CD14-positive monocyte (primary cell): ENCODE measurements around the gene RGPD3. TPM values are rescaled to one million over a fixed set of nuclear protein-coding genes. Genes with fewer than 3 reads are reported as not detected.
"Not testable (repeated sequence)": the region's sequence is repeated elsewhere in the genome, so short reads cannot be mapped to it uniquely, and the experiment has no call there.

Source experiments
- DNase-seq, 3 donors: peaks; one replicate each; pipeline ENCODE4 v3.0.0-alpha.2; 2011 to 2022
- H2AFZ ChIP-seq: 2 replicates; pipeline ENCODE4 v1.6.0; 2012; ENCODE audit warnings: mild to moderate bottlenecking, low read depth, low read length, inconsistent platforms; ENCODE audit not compliant: insufficient read depth, poor library complexity, severe bottlenecking
- H3K27ac ChIP-seq, 2 donors: 1 replicate in 1 of 2; 2 replicates in 1 of 2; pipeline ENCODE4 v1.5.1; 2012 to 2013; ENCODE audit warnings: low read length in 2 of 2, control low read depth in 1 of 2, inconsistent platforms in 1 of 2, low read depth in 1 of 2, mild to moderate bottlenecking in 1 of 2
- H3K27me3 ChIP-seq, 2 donors: one replicate each; pipeline versions ENCODE4 v1.6.0 to v1.6.1; 2011 to 2013; ENCODE audit warnings: low read length in 2 of 2; ENCODE audit not compliant: control insufficient read depth in 2 of 2, insufficient read depth in 2 of 2
- H3K36me3 ChIP-seq, 2 donors: replicated peaks in 1 of 2; 1 replicate in 1 of 2; 2 replicates in 1 of 2; pipeline versions ENCODE4 v1.5.1 to v1.6.1; 2012 to 2013; ENCODE audit warnings: low read length in 2 of 2, control low read depth in 1 of 2, inconsistent platforms in 1 of 2, mild to moderate bottlenecking in 1 of 2; ENCODE audit not compliant: insufficient read depth in 2 of 2, control insufficient read depth in 1 of 2
- H3K4me1 ChIP-seq, 2 donors: 1 replicate in 1 of 2; 2 replicates in 1 of 2; pipeline versions ENCODE4 v1.5.1 to v1.6.1; 2012 to 2013; ENCODE audit warnings: low read length in 2 of 2, control low read depth in 1 of 2, inconsistent platforms in 1 of 2, mild to moderate bottlenecking in 1 of 2, moderate library complexity in 1 of 2; ENCODE audit not compliant: insufficient read depth in 2 of 2, control insufficient read depth in 1 of 2
- H3K4me2 ChIP-seq: replicated peaks from 2 replicates; pipeline ENCODE3; 2012; ENCODE audit warnings: low read length, moderate library complexity, mild to moderate bottlenecking; ENCODE audit not compliant: poor library complexity, severe bottlenecking; ENCODE audit errors: extremely low read depth
- H3K4me3 ChIP-seq, 3 experiments: fragments of 200-600 bp in 1 of 3; sonication (generic) in 1 of 3; replicated peaks in 1 of 3; 1 replicate in 2 of 3; 2 replicates in 1 of 3; pipeline ENCODE4 v1.5.1; 2011 to 2013; ENCODE audit warnings: low read length in 3 of 3, mild to moderate bottlenecking in 3 of 3, control low read depth in 2 of 3, low read depth in 2 of 3, inconsistent platforms in 1 of 3, moderate library complexity in 1 of 3
- H3K79me2 ChIP-seq: 2 replicates; pipeline ENCODE4 v1.6.0; 2012; ENCODE audit warnings: mild to moderate bottlenecking, control low read depth, inconsistent platforms, low read length, moderate library complexity; ENCODE audit not compliant: insufficient read depth
- H3K9ac ChIP-seq: 2 replicates; pipeline ENCODE4 v1.6.0; 2017; ENCODE audit warnings: low read length, mild to moderate bottlenecking; ENCODE audit not compliant: insufficient read depth, poor library complexity, severe bottlenecking
- H3K9me3 ChIP-seq, 2 donors: replicated peaks in 1 of 2; 1 replicate in 1 of 2; 2 replicates in 1 of 2; pipeline versions ENCODE4 v1.5.1 to v1.6.1; 2012 to 2013; ENCODE audit warnings: low read length in 2 of 2, control low read depth in 1 of 2; ENCODE audit not compliant: control insufficient read depth in 1 of 2, insufficient read depth in 1 of 2
- H4K20me1 ChIP-seq: 2 replicates; pipeline ENCODE4 v1.6.0; 2012; ENCODE audit warnings: mild to moderate bottlenecking, low read length, control low read depth, moderate library complexity; ENCODE audit not compliant: insufficient read depth
- H3K27ac Mint-ChIP-seq, 7 donors: one replicate each; pipeline ENCODE4 v1.8.0; 2020; ENCODE audit warnings: mild to moderate bottlenecking in 7 of 7, mixed read lengths in 7 of 7, moderate library complexity in 6 of 7, inconsistent platforms in 2 of 7
- H3K27me3 Mint-ChIP-seq, 3 donors: one replicate each; pipeline ENCODE4 v1.8.0; 2021 to 2022; ENCODE audit warnings: low read depth in 3 of 3, mild to moderate bottlenecking in 3 of 3, mixed read lengths in 3 of 3, moderate library complexity in 3 of 3, inconsistent platforms in 1 of 3
- H3K36me3 Mint-ChIP-seq, 2 donors: one replicate each; pipeline ENCODE4 v1.8.0; 2020; ENCODE audit warnings: mixed read lengths in 2 of 2, inconsistent platforms in 1 of 2, mild to moderate bottlenecking in 1 of 2
- H3K4me1 Mint-ChIP-seq: one replicate; pipeline ENCODE4 v1.8.0; 2020; ENCODE audit warnings: mild to moderate bottlenecking, mixed read lengths
- H3K4me3 Mint-ChIP-seq, 2 donors: one replicate each; pipeline ENCODE4 v1.8.0; 2020; ENCODE audit warnings: mild to moderate bottlenecking in 2 of 2, mixed read lengths in 2 of 2, moderate library complexity in 1 of 2
- H3K9me3 Mint-ChIP-seq, 7 donors: one replicate each; pipeline ENCODE4 v1.8.0; 2020 to 2022; ENCODE audit warnings: mixed read lengths in 7 of 7, mild to moderate bottlenecking in 6 of 7, moderate library complexity in 6 of 7, inconsistent platforms in 2 of 7
- WGBS: methylation state at CpG from one replicate; pipeline ENCODE4 v1.1.5; 2013; ENCODE audit warnings: missing lambda C conversion rate; ENCODE audit not compliant: insufficient coverage; 5-methylcytosine and 5-hydroxymethylcytosine counted together
- intact Hi-C, 2 donors: fragments of 100-400 bp; cut with micrococcal nuclease; formaldehyde crosslinking; loops; one replicate each; pipeline versions ENCODE4 v1.15.0 to v1.15.1; 2023
- polyA plus RNA-seq, 3 donors: library from polyadenylated mRNA; depleted of rRNA in 1 of 3; unstranded in 2 of 3; stranded (reverse) in 1 of 3; fragments of 300-500 nt in 2 of 3; fragments of >200 nt in 1 of 3; fragmentation: Illumina TruSeq in 2 of 3; gene quantifications; 1 replicate in 2 of 3; 2 replicates in 1 of 3; pipeline ENCODE4 v1.2.3, GENCODE V29; 2012 to 2021

The RGPD3 gene
- polyA plus RNA-seq, 3 donors = 0.25 TPM; not detected in 2

DNA sequence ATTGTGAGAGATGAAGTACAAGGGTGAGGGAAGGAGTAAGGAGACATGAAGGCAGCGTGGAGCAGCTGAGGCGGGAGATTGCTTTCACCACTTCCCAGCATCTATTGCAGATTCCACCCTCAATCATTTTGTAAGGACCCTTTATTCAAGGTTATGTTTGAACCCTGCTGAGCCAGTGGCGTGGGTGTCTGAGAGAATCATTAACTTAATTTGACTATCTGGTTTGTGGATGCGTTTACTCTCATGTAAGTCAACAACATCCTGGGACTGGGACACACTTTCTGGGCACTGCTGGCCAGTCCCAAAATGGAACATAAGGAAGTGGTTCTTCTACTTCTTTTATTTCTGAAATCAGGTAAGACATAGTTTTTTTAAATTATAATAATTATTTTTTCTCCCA is 86.3 kb downstream of the RGPD3 start:
- H3K4me1 Mint-ChIP-seq, intact Hi-C loops, H2AFZ ChIP-seq, H3K79me2 ChIP-seq, H3K27me3 ChIP-seq, DNase-seq, H3K27ac ChIP-seq, H3K27me3 Mint-ChIP-seq, H3K9me3 ChIP-seq, H3K36me3 Mint-ChIP-seq, H4K20me1 ChIP-seq, H3K4me1 ChIP-seq, H3K9me3 Mint-ChIP-seq, H3K27ac Mint-ChIP-seq, H3K4me3 ChIP-seq, H3K4me2 ChIP-seq, H3K4me3 Mint-ChIP-seq, H3K36me3 ChIP-seq, H3K9ac ChIP-seq: not testable (repeated sequence)
- WGBS = no CpG with 5 or more reads among the region's 4 CpGs

- H3K4me2 ChIP-seq, H3K4me1 Mint-ChIP-seq, H3K9me3 ChIP-seq, intact Hi-C loops, H3K36me3 Mint-ChIP-seq, H3K79me2 ChIP-seq, H3K4me3 ChIP-seq, H3K27me3 ChIP-seq, H4K20me1 ChIP-seq, DNase-seq, H3K36me3 ChIP-seq, H3K4me3 Mint-ChIP-seq, H3K9ac ChIP-seq, H3K9me3 Mint-ChIP-seq, H3K4me1 ChIP-seq, H3K27ac Mint-ChIP-seq, H3K27me3 Mint-ChIP-seq, H3K27ac ChIP-seq, H2AFZ ChIP-seq: not testable (repeated sequence)
- WGBS = no CpG with 5 or more reads among the region's 3 CpGs
Observed at GRCh38 chr2:106379567-106379966, 88.6 kb downstream of the RGPD3 start.

GRCh38 chr2:106369182-106369581 is 99.0 kb downstream of the RGPD3 start:
- H3K27me3 ChIP-seq, H3K9me3 ChIP-seq, H3K27ac ChIP-seq, H3K4me1 Mint-ChIP-seq, DNase-seq, H3K4me3 Mint-ChIP-seq, H3K4me2 ChIP-seq, H3K9ac ChIP-seq, H2AFZ ChIP-seq, H3K27me3 Mint-ChIP-seq, H3K27ac Mint-ChIP-seq, H4K20me1 ChIP-seq, H3K36me3 Mint-ChIP-seq, H3K4me1 ChIP-seq, H3K4me3 ChIP-seq, intact Hi-C loops, H3K79me2 ChIP-seq, H3K36me3 ChIP-seq: not testable (repeated sequence)
- peaks cover 3 to 15% (median 4%) of the 10 kb centered on the region in 7 donors for H3K9me3 Mint-ChIP-seq
- no CpG with 5 or more reads among the region's 3 CpGs for WGBS
